HL-60/S4 treated with phorbol 12-myristate 13-acetate at 8.2 ng/mL for 4 days and 3 days (cell line): ENCODE results near the gene RPL5.

Experiments
- in situ Hi-C: fragments of 300-500 bp; cut with MboI; formaldehyde crosslinking; loops from 2 replicates; pipeline ENCODE4 v1.15.0; 2022; ENCODE audit warnings: low sequenced_read_pairs

Gene RPL5

DNA sequence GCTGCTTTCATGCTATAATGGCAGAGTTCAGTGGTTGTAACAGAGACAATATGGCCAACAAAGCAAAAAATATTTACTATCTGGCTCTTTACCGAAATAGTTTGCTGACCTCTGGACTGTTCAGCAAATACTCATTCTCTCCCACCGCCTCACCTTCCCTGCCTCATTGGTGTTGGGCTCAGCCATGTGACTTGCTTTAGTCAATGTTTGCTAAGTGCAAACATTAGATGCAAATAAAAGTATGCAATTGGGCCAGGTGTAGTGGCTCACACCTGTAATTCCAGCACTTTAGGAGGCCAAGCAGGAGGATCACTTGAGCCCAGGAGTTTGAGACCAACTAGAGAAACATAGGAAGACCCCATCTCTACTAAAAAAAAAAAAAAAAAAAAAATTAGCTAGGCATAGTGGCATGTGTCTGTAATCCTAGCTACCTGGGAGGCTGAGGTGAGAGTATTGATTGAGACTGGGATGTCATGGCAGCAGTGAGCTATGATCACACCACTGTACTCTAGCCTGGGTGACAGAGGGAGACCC is 55.1 kb downstream of the RPL5 start:
- in situ Hi-C loops, result no loop called here

DNA sequence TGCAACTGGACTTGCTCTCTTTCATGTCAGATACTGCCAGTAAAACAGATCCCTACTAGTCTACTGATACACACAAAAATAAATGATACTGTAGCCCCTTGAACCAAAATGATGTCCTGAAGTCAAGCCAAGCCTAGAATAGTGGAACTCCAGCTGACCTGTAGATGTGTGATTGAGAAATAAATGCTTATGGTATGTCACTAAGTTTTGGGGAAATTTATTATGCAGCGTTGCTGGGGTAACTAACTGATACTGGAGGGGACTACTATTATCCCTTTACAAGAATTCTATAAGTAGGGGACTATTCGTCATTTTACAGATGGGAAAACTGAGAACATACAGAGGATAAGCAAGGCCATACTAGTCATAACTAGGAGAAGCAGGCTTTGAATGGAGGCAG is 55.6 kb downstream of the RPL5 start:
- in situ Hi-C loops, result no loop called here
